ENCODE measurements around the gene NEDD4. TPM values are rescaled to one million over a fixed set of nuclear protein-coding genes. Genes with fewer than 3 reads are reported as not detected.

Gene NEDD4
- polyA plus RNA-seq, 1 of the 3 experiments (the other 2 are of a cell fraction) = 12.9 TPM

DNA sequence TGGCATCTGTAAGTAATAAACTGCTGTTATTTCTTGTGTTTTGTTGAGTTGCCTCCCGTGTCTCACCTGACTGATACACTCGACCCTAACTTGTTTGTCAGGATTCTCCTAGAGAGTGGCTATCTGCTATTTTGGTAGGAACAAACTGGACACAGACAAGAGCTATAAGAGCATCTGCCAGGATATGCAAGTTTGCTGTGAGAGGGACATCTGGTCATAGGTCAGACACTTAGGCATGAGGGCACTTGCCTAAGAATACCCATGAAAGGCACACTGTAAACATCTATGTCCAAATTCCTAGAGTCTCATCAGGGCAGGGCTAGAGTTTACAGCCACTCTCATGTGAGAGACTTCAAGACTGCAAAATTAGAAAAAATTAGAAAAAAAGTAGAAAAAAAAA lies 32.5 kb downstream of the NEDD4 start:
- no peak overlapping the region for H2AFZ ChIP-seq (ENCODE audit: low read depth)
- H3F3A ChIP-seq (replicated peaks; ENCODE audit: insufficient read depth) = no peaks in the 10 kb centered on the region
- no peak overlapping the region for H3K4me2 ChIP-seq
- H3K36me3 ChIP-seq (replicated peaks in 1 of 2; ENCODE audit: control insufficient read depth in 1 of 2, insufficient read depth in 2 of 2, low read length in 1 of 2) = peaks cover 0 to 27% of the 10 kb centered on the region in 2 experiments
- H3K27me3 ChIP-seq (ENCODE audit: insufficient read depth) = no peaks in the 10 kb centered on the region
- H3K79me2 ChIP-seq (ENCODE audit: insufficient read depth) = peaks cover 4% of the 10 kb centered on the region; the same call in 1 of the 2 replicates
- no peaks in the 10 kb centered on the region for H3K9me3 ChIP-seq
- no peaks in the 10 kb centered on the region for H3K9me2 ChIP-seq
- ChIA-PET POLR2A (no interaction called here), CTCF (no interaction called here)
- H3K9ac ChIP-seq = no peak overlapping the region
- no peak overlapping the region for H3K27ac ChIP-seq (ENCODE audit: low read depth in 2 of 2, low read length in 1 of 2)
- no peaks in the 10 kb centered on the region for H3K4me1 ChIP-seq (ENCODE audit: control insufficient read depth in 1 of 2, insufficient read depth in 2 of 2, low read depth in 1 of 2, low read length in 1 of 2)
- no peaks in the 10 kb centered on the region for H4K20me1 ChIP-seq (ENCODE audit: insufficient read depth)
- no peak overlapping the region for H3K4me3 ChIP-seq (ENCODE audit: low read depth in 2 of 2, low read length in 1 of 2)
- no peak for DNase-seq
- WGBS (ENCODE audit: low lambda C conversion rate) = 77% methylated on average over 2 of the region's 2 CpGs
- TF ChIP-seq EP300 (IDR thresholded peaks at IDR 0.05; ENCODE audit: borderline replicate concordance in 1 of 2, low read depth in 1 of 2, low read length in 1 of 2) (no peak), MEF2A (IDR thresholded peaks at IDR 0.05; ENCODE audit: borderline replicate concordance, low read depth) (no peak)
- TF ChIP-seq, protein P1, sequence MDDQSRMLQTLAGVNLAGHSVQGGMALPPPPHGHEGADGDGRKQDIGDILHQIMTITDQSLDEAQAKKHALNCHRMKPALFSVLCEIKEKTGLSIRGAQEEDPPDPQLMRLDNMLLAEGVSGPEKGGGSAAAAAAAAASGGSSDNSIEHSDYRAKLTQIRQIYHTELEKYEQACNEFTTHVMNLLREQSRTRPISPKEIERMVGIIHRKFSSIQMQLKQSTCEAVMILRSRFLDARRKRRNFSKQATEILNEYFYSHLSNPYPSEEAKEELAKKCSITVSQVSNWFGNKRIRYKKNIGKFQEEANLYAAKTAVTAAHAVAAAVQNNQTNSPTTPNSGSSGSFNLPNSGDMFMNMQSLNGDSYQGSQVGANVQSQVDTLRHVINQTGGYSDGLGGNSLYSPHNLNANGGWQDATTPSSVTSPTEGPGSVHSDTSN (IDR thresholded peaks at IDR 0.05) = no peak

DNA sequence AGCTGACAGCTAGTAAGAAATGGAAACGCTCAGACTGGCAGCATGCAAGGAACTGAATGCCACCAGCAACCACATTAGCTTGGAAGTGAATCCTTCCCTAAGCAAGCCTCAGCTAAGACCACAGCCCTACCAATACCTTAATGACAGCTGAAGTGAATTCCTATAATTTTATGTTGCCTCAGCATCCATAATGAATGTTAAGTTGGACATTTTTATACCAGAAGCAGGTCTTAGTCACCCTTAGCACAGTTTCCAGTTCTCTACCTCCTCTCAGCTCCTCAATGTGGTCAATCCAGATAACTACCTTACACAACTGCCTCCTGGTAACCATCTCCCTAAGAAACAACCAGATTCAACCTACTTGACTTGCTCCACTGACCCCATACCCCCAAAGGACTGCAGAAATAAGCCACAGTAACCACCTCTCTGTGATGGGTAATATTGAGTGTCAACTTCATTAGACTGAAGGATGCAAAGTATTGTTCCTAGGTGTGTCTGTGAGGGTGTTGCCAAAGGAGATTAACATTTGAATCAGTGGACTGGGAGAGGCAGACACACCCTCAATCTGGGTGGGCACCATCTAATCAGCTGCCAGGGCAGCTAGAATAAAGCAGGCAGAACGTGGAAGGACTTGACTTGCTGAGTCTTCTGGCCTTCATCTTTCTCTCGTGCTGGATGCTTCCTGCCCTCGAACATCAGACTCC lies 33.5 kb downstream of the NEDD4 start:
- H3F3A ChIP-seq (replicated peaks; ENCODE audit: insufficient read depth) = no peaks in the 10 kb centered on the region
- H3K4me3 ChIP-seq (ENCODE audit: low read depth in 2 of 2, low read length in 1 of 2) = no peak overlapping the region
- CTCF ChIA-PET = no interaction called here
- H3K9ac ChIP-seq = no peak overlapping the region
- H4K20me1 ChIP-seq (ENCODE audit: insufficient read depth) = no peaks in the 10 kb centered on the region
- no peaks in the 10 kb centered on the region for H3K9me3 ChIP-seq
- H3K4me2 ChIP-seq = no peak overlapping the region
- no peaks in the 10 kb centered on the region for H3K27me3 ChIP-seq (ENCODE audit: insufficient read depth)
- H3K27ac ChIP-seq (ENCODE audit: low read depth in 2 of 2, low read length in 1 of 2) = no peak overlapping the region
- H3K4me1 ChIP-seq (ENCODE audit: control insufficient read depth in 1 of 2, insufficient read depth in 2 of 2, low read depth in 1 of 2, low read length in 1 of 2) = no peaks in the 10 kb centered on the region
- WGBS (ENCODE audit: low lambda C conversion rate) = 76% methylated on average over 4 of the region's 4 CpGs
- peaks cover 0 to 21% of the 10 kb centered on the region in 2 experiments for H3K36me3 ChIP-seq (replicated peaks in 1 of 2; ENCODE audit: control insufficient read depth in 1 of 2, insufficient read depth in 2 of 2, low read length in 1 of 2)
- no peak overlapping the region for H2AFZ ChIP-seq (ENCODE audit: low read depth)
- TF ChIP-seq, protein P2, sequence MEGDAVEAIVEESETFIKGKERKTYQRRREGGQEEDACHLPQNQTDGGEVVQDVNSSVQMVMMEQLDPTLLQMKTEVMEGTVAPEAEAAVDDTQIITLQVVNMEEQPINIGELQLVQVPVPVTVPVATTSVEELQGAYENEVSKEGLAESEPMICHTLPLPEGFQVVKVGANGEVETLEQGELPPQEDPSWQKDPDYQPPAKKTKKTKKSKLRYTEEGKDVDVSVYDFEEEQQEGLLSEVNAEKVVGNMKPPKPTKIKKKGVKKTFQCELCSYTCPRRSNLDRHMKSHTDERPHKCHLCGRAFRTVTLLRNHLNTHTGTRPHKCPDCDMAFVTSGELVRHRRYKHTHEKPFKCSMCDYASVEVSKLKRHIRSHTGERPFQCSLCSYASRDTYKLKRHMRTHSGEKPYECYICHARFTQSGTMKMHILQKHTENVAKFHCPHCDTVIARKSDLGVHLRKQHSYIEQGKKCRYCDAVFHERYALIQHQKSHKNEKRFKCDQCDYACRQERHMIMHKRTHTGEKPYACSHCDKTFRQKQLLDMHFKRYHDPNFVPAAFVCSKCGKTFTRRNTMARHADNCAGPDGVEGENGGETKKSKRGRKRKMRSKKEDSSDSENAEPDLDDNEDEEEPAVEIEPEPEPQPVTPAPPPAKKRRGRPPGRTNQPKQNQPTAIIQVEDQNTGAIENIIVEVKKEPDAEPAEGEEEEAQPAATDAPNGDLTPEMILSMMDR (IDR thresholded peaks at IDR 0.05) = no peak
- no peak for TF ChIP-seq TEAD4 (IDR thresholded peaks at IDR 0.05; ENCODE audit: borderline replicate concordance, insufficient read depth)
- POLR2A ChIA-PET = no interaction called here
- DNase-seq = no peak
- H3K9me2 ChIP-seq = no peaks in the 10 kb centered on the region
- H3K79me2 ChIP-seq (ENCODE audit: insufficient read depth) = no peaks in the 10 kb centered on the region

DNA sequence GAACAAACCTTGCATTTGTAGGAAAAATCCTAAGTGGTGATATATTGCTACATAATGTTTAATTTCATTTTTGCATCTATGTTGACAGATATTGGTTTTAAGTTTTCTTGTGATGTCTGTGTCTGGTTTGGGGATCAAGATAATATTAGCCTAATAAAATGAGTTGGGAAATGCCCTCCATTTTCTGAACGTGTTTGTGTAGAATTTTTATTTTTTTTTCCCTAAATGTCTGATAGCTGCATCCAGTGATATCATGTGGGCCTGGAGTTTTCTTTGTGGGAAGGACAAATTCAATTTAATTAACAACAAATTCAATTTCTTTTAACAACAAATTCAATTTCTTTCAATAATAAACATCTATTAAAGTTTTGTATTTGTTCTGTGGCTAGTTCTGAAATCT lies 35.1 kb downstream of the NEDD4 start:
- Histone ChIP-seq H3K9me3 (no peaks in the 10 kb centered on the region), H3F3A (replicated peaks; ENCODE audit: insufficient read depth) (no peaks in the 10 kb centered on the region), H3K4me1 (ENCODE audit: control insufficient read depth in 1 of 2, insufficient read depth in 2 of 2, low read depth in 1 of 2, low read length in 1 of 2) (no peaks in the 10 kb centered on the region), H3K4me3 (ENCODE audit: low read depth in 2 of 2, low read length in 1 of 2) (no peak overlapping the region), H3K36me3 (replicated peaks in 1 of 2; ENCODE audit: control insufficient read depth in 1 of 2, insufficient read depth in 2 of 2, low read length in 1 of 2) (peaks cover 0 to 8% of the 10 kb centered on the region in 2 experiments), H3K27me3 (ENCODE audit: insufficient read depth) (no peaks in the 10 kb centered on the region), H2AFZ (ENCODE audit: low read depth) (no peak overlapping the region), H4K20me1 (ENCODE audit: insufficient read depth) (no peaks in the 10 kb centered on the region), H3K9me2 (no peaks in the 10 kb centered on the region), H3K9ac (no peak overlapping the region), H3K4me2 (no peak overlapping the region), H3K27ac (ENCODE audit: low read depth in 2 of 2, low read length in 1 of 2) (no peak overlapping the region), H3K79me2 (ENCODE audit: insufficient read depth) (no peaks in the 10 kb centered on the region)
- ChIA-PET POLR2A (no interaction called here), CTCF (interaction anchor here (0.6 kb wide), 1 partner anchor 548 kb away, joined by 3 read pairs; no protein-coding TSS in a partner anchor)
- 8% methylated on average over 1 of the region's 1 CpG for WGBS (ENCODE audit: low lambda C conversion rate)
- DNase-seq = no peak
- no peak for TF ChIP-seq YY1 (IDR thresholded peaks at IDR 0.05; ENCODE audit: low read depth)
- TF ChIP-seq, protein P3, sequence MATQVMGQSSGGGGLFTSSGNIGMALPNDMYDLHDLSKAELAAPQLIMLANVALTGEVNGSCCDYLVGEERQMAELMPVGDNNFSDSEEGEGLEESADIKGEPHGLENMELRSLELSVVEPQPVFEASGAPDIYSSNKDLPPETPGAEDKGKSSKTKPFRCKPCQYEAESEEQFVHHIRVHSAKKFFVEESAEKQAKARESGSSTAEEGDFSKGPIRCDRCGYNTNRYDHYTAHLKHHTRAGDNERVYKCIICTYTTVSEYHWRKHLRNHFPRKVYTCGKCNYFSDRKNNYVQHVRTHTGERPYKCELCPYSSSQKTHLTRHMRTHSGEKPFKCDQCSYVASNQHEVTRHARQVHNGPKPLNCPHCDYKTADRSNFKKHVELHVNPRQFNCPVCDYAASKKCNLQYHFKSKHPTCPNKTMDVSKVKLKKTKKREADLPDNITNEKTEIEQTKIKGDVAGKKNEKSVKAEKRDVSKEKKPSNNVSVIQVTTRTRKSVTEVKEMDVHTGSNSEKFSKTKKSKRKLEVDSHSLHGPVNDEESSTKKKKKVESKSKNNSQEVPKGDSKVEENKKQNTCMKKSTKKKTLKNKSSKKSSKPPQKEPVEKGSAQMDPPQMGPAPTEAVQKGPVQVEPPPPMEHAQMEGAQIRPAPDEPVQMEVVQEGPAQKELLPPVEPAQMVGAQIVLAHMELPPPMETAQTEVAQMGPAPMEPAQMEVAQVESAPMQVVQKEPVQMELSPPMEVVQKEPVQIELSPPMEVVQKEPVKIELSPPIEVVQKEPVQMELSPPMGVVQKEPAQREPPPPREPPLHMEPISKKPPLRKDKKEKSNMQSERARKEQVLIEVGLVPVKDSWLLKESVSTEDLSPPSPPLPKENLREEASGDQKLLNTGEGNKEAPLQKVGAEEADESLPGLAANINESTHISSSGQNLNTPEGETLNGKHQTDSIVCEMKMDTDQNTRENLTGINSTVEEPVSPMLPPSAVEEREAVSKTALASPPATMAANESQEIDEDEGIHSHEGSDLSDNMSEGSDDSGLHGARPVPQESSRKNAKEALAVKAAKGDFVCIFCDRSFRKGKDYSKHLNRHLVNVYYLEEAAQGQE (IDR thresholded peaks at IDR 0.05; ENCODE audit: low read depth, low read length) = no peak
- TF ChIP-seq, protein P4, sequence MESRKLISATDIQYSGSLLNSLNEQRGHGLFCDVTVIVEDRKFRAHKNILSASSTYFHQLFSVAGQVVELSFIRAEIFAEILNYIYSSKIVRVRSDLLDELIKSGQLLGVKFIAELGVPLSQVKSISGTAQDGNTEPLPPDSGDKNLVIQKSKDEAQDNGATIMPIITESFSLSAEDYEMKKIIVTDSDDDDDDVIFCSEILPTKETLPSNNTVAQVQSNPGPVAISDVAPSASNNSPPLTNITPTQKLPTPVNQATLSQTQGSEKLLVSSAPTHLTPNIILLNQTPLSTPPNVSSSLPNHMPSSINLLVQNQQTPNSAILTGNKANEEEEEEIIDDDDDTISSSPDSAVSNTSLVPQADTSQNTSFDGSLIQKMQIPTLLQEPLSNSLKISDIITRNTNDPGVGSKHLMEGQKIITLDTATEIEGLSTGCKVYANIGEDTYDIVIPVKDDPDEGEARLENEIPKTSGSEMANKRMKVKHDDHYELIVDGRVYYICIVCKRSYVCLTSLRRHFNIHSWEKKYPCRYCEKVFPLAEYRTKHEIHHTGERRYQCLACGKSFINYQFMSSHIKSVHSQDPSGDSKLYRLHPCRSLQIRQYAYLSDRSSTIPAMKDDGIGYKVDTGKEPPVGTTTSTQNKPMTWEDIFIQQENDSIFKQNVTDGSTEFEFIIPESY (IDR thresholded peaks at IDR 0.05; ENCODE audit: borderline replicate concordance, low read depth) = no peak
- no peak for TF ChIP-seq GABPA (IDR thresholded peaks at IDR 0.05; ENCODE audit: low read depth)
- no peak for TF ChIP-seq SIN3A (IDR thresholded peaks at IDR 0.05; ENCODE audit: borderline replicate concordance, low read depth, low read length)
- no peak for TF ChIP-seq FOXJ3 (CRISPR knock-in tag; IDR thresholded peaks at IDR 0.05)
- no peak for TF ChIP-seq CHD2 (IDR thresholded peaks at IDR 0.05; ENCODE audit: low read length, partially characterized antibody)
